ENCODE measurements around the gene ATF6B. TPM values are rescaled to one million over a fixed set of nuclear protein-coding genes. Genes with fewer than 3 reads are reported as not detected.
"Not testable (repeated sequence)": the region's sequence is repeated elsewhere in the genome, so short reads cannot be mapped to it uniquely, and the experiment has no call there.

ATF6B gene
- total and polyA plus RNA-seq, 2 of the 13 experiments (the other 11 are each of a cell fraction or from before 2014, with no cell fraction given): 18.1 to 44.0 TPM

DNA sequence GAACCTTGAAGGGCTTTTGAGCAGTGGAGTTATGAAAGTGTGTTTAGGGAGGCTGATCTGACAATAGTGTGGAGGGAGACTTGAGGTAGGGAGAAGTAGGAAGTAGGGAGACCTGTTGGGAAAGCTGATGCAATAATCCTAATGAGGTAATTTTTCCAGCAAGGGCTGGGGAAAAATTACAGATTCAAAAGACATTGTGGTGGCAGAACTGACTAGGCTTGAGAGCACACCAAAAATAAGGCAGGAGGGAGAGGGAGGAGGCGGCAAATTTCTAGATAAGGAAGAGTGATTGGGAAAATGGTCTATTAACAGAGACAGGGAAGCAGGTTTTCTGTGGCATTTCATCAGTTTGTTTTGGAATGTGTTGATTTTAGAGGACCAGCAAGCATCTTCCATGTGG, 18.2 kb upstream of the ATF6B start (continued):
- TF ChIP-seq BRCA1 (CRISPR knock-in tag; IDR thresholded peaks at IDR 0.05): no peak
- TF ChIP-seq, protein P1, sequence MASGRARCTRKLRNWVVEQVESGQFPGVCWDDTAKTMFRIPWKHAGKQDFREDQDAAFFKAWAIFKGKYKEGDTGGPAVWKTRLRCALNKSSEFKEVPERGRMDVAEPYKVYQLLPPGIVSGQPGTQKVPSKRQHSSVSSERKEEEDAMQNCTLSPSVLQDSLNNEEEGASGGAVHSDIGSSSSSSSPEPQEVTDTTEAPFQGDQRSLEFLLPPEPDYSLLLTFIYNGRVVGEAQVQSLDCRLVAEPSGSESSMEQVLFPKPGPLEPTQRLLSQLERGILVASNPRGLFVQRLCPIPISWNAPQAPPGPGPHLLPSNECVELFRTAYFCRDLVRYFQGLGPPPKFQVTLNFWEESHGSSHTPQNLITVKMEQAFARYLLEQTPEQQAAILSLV (CRISPR knock-in tag; IDR thresholded peaks at IDR 0.05; ENCODE audit: borderline replicate concordance): no peak
- no peak for TF ChIP-seq RARA (CRISPR knock-in tag; IDR thresholded peaks at IDR 0.05)
- TF ChIP-seq, protein P2, sequence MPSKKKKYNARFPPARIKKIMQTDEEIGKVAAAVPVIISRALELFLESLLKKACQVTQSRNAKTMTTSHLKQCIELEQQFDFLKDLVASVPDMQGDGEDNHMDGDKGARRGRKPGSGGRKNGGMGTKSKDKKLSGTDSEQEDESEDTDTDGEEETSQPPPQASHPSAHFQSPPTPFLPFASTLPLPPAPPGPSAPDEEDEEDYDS (CRISPR knock-in tag; IDR thresholded peaks at IDR 0.05): no peak
- TF ChIP-seq, protein P3, sequence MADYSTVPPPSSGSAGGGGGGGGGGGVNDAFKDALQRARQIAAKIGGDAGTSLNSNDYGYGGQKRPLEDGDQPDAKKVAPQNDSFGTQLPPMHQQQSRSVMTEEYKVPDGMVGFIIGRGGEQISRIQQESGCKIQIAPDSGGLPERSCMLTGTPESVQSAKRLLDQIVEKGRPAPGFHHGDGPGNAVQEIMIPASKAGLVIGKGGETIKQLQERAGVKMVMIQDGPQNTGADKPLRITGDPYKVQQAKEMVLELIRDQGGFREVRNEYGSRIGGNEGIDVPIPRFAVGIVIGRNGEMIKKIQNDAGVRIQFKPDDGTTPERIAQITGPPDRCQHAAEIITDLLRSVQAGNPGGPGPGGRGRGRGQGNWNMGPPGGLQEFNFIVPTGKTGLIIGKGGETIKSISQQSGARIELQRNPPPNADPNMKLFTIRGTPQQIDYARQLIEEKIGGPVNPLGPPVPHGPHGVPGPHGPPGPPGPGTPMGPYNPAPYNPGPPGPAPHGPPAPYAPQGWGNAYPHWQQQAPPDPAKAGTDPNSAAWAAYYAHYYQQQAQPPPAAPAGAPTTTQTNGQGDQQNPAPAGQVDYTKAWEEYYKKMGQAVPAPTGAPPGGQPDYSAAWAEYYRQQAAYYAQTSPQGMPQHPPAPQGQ (CRISPR knock-in tag; IDR thresholded peaks at IDR 0.05; ENCODE audit: borderline replicate concordance): no peak
- TF ChIP-seq ZBTB42 (CRISPR knock-in tag; IDR thresholded peaks at IDR 0.05): no peak

DNA sequence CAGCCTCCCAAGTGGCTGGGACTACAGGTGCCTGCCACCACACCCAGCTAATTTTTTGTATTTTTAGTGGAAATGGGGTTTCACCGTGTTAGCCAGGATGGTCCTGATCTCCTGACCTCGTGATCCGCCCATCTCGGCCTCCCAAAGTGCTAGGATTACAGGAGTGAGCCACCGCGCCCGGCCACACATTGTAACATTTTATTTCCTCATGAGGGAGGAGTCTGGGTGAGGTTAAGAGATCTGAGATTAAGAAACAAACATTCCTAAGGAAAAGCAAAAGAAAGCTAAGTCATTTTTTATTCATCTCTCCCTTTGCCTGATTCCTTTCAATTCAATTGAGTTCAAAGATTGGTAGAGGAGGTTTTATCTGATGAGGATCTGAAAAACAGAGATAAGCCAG, 16.2 kb upstream of the ATF6B start:
- DNase-seq (ENCODE audit: low spot score); H3K36me3 ChIP-seq (replicated peaks in 1 of 2; ENCODE audit: control insufficient read depth in 1 of 2, insufficient read depth in 2 of 2, low read length in 2 of 2); H3K79me2 ChIP-seq (ENCODE audit: insufficient read depth, low read length); H2AFZ ChIP-seq (ENCODE audit: low read length); H4K20me1 ChIP-seq (ENCODE audit: insufficient read depth, low read length); H3K4me3 ChIP-seq (replicated peaks in 1 of 3; ENCODE audit: insufficient read depth in 1 of 3, low read depth in 2 of 3, low read length in 3 of 3); H3K4me2 ChIP-seq (ENCODE audit: low read depth, low read length); intact Hi-C loops (cut with micrococcal nuclease; ENCODE audit: unreplicated experiment); H3K27me3 ChIP-seq (ENCODE audit: control insufficient read depth in 1 of 2, insufficient read depth in 2 of 2, low read length in 2 of 2); FAIRE-seq; BruUV-seq (replicated peaks); in situ Hi-C loops (cut with HindIII; ENCODE audit: extremely low pct_ligation_motif_present, low pct_unique_long_range_greater_than_20kb); ATAC-seq; H3K9me3 ChIP-seq (ENCODE audit: low read length); H3K27ac ChIP-seq (ENCODE audit: extremely low read length, insufficient read depth, low read length); CTCF ChIA-PET (ENCODE audit: low intra/inter-chr PET ratio, low total read pairs); H3K9ac ChIP-seq (ENCODE audit: insufficient read depth, low read depth, low read length): not testable (repeated sequence)
- H3K4me1 ChIP-seq (ENCODE audit: insufficient read depth, low read length): peaks cover 37% of the 10 kb centered on the region
- 50% methylated on average over 7 of the region's 7 CpGs for WGBS (ENCODE audit: low lambda C conversion rate)
- POLR2A ChIA-PET: interaction anchor here (1.1 to 1.2 kb wide), 2 partner anchors 9 to 15 kb away, joined by 3 to 4 read pairs; no protein-coding TSS in a partner anchor

All from HepG2 (cell line).